GM23338 (cell line): ENCODE measurements around the gene GNG12.

Source experiments
- CREB1 ChIP-seq: fragments of 250-450 bp; sonication (Bioruptor Pico); IDR thresholded peaks from 2 replicates; pipeline ENCODE4 v1.5.0; 2020; ENCODE audit warnings: low read depth, mild to moderate bottlenecking, moderate library complexity
- CTCF ChIP-seq, 2 experiments: fragments of 200-600 bp in 1 of 2; sonication (generic) in 1 of 2; conservative IDR thresholded peaks; 2 replicates each; pipeline versions ENCODE4 v1.5.1 to v1.6.1; 2016 to 2017; ENCODE audit warnings: antibody characterized with exemption in 2 of 2, low read depth in 2 of 2, mild to moderate bottlenecking in 2 of 2, moderate library complexity in 1 of 2
- ETS1 ChIP-seq: IDR thresholded peaks from 2 replicates; pipeline ENCODE4 v1.6.1; 2016; ENCODE audit warnings: antibody characterized with exemption
- EZH2 ChIP-seq: fragments of 200-600 bp; sonication (generic); IDR thresholded peaks from one replicate; pipeline ENCODE4 v1.8.0; 2017; ENCODE audit warnings: antibody characterized with exemption, mild to moderate bottlenecking, low read depth; ENCODE audit not compliant: unreplicated experiment
- EZH2phosphoT487 ChIP-seq: fragments of 200-600 bp; sonication (generic); IDR thresholded peaks from one replicate; pipeline ENCODE4 v1.8.1; 2018; ENCODE audit warnings: antibody characterized with exemption; ENCODE audit not compliant: unreplicated experiment
- JUNB ChIP-seq: IDR thresholded peaks from one replicate; pipeline ENCODE4 v1.6.1; 2016; ENCODE audit warnings: antibody characterized with exemption; ENCODE audit not compliant: unreplicated experiment
- NANOG ChIP-seq: IDR thresholded peaks from 2 replicates; pipeline ENCODE4 v1.6.1; 2016; ENCODE audit warnings: antibody characterized with exemption, borderline replicate concordance
- POLR2AphosphoS5 ChIP-seq: IDR thresholded peaks from 2 replicates; pipeline ENCODE4 v1.6.1; 2016; ENCODE audit warnings: antibody characterized with exemption, low read depth
- REST ChIP-seq: IDR thresholded peaks from one replicate; pipeline ENCODE4 v1.6.1; 2018; ENCODE audit warnings: antibody characterized with exemption; ENCODE audit not compliant: unreplicated experiment
- STAT1 ChIP-seq: IDR thresholded peaks from one replicate; pipeline ENCODE4 v1.6.1; 2016; ENCODE audit warnings: antibody characterized with exemption; ENCODE audit not compliant: unreplicated experiment
- ZNF114 ChIP-seq: fragments of 250-450 bp; sonication (Bioruptor Pico); IDR thresholded peaks from 2 replicates; pipeline ENCODE4 v1.5.0; 2020; ENCODE audit warnings: mild to moderate bottlenecking, moderate library complexity
- ZNF331 ChIP-seq: fragments of 250-450 bp; sonication (Bioruptor Pico); IDR thresholded peaks from 2 replicates; pipeline ENCODE4 v1.5.0; 2020; ENCODE audit warnings: low read depth, mild to moderate bottlenecking, moderate library complexity
- ZNF462 ChIP-seq: fragments of 250-450 bp; sonication (Bioruptor Pico); IDR thresholded peaks from 2 replicates; pipeline ENCODE4 v1.5.0; 2020; ENCODE audit warnings: mild to moderate bottlenecking, moderate library complexity

- TF ChIP-seq EZH2 (no peak), CTCF (conservative IDR thresholded peaks at IDR 0.05; ENCODE audit: low read depth in 2 of 2) (no peak), REST (no peak), ZNF114 (CRISPR knock-in tag) (no peak), POLR2AphosphoS5 (no peak), EZH2phosphoT487 (no peak), NANOG (no peak), JUNB (no peak), CREB1 (CRISPR knock-in tag) (no peak), ETS1 (no peak), ZNF462 (no peak), STAT1 (no peak), ZNF331 (CRISPR knock-in tag) (no peak)
These were observed 103.4 kb downstream of the GNG12 start for GRCh38 chr1:67729872-67730271.
